Mucosa of stomach (tissue), 1 donor: ENCODE results near the gene KLHL36.

Experiments
- H3K27me3 ChIP-seq: one replicate; pipeline ENCODE4 v1.7.0; 2013; ENCODE audit warnings: mild to moderate bottlenecking, low read length; ENCODE audit not compliant: control insufficient read depth, insufficient read depth
- H3K36me3 ChIP-seq: one replicate; pipeline ENCODE4 v1.7.0; 2013; ENCODE audit warnings: low read length; ENCODE audit not compliant: control insufficient read depth, insufficient read depth
- H3K4me1 ChIP-seq: one replicate; pipeline ENCODE4 v1.7.0; 2013; ENCODE audit warnings: mild to moderate bottlenecking, low read length; ENCODE audit not compliant: control insufficient read depth, insufficient read depth
- H3K4me3 ChIP-seq: one replicate; pipeline ENCODE4 v1.7.0; 2013; ENCODE audit warnings: low read length
- H3K9ac ChIP-seq: one replicate; pipeline ENCODE4 v1.7.0; 2013; ENCODE audit warnings: mild to moderate bottlenecking, low read length, moderate library complexity
- H3K9me3 ChIP-seq: one replicate; pipeline ENCODE4 v1.7.0; 2013; ENCODE audit warnings: mild to moderate bottlenecking, low read length, moderate library complexity; ENCODE audit not compliant: control insufficient read depth
- donor health status: Pancreatic carcinoma.

Gene KLHL36

GRCh38 chr16:84667600-84668309, 19.4 kb downstream of the KLHL36 start:
- Histone ChIP-seq H3K36me3 (peaks cover 6% of the 10 kb centered on the region), H3K4me1 (no peaks in the 10 kb centered on the region), H3K4me3 (no peak overlapping the region)

GRCh38 chr16:84670063-84670462, 21.8 kb downstream of the KLHL36 start:
- no peaks in the 10 kb centered on the region for H3K27me3 ChIP-seq
- H3K36me3 ChIP-seq, result no peaks in the 10 kb centered on the region
- H3K9me3 ChIP-seq, result no peaks in the 10 kb centered on the region
- H3K9ac ChIP-seq, result no peak overlapping the region
- H3K4me3 ChIP-seq, result no peak overlapping the region
- no peaks in the 10 kb centered on the region for H3K4me1 ChIP-seq

More at GRCh38 chr16:84667600-84668309, 19.4 kb downstream of the KLHL36 start:
- H3K27me3 ChIP-seq, result no peaks in the 10 kb centered on the region
- no peak overlapping the region for H3K9ac ChIP-seq
- no peaks in the 10 kb centered on the region for H3K9me3 ChIP-seq

DNA sequence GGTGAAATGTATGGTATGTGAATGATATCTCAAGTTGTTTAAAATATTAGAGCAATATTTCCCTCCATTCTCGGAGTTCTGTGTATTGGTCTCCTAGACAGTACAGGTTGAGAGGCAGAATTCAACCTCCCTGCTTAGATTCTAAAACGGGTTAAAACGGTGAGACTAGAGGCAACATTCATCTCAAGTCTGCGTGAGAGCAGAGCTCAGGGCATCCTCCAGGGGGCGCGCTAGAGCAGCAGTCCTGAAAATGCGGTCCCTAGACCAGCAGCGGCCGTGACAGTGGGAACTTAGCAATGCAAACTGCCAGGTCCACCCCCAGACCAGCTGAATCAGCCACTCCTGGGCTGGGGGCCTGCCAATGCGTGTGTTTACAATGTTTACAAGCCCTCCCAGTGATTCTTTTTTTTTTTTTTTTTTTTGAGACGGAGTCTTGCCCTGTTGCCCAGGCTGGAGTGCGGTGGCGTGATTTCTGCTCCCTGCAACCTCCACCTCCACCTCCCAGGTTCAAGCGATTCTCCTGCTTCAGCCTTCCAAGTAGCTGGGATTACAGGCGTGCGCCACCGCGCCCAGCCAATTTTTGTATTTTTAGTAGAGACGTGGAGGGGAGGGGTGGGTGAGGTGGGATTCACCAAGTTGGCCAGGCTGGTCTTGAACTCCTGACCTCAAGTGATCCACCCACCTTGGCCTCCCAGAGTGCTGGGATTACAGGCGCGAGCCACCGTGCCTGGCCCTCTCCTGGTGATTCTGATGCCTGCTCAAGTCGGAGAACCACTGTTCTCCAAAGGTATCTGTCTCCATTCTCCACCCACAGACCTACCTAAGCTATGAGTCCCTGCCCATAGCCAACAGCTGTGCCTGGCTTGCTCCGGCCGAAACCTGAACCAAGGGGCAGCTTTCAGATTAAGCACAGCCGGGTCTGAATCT, 24.2 kb downstream of the KLHL36 start:
- H3K27me3 ChIP-seq, result peaks cover 5% of the 10 kb centered on the region
- no peaks in the 10 kb centered on the region for H3K9me3 ChIP-seq
- no peaks in the 10 kb centered on the region for H3K4me1 ChIP-seq
- H3K9ac ChIP-seq, result no peak overlapping the region
- H3K36me3 ChIP-seq, result no peaks in the 10 kb centered on the region
- no peak overlapping the region for H3K4me3 ChIP-seq

GRCh38 chr16:84673203-84673535, 24.9 kb downstream of the KLHL36 start:
- H3K9me3 ChIP-seq, result no peaks in the 10 kb centered on the region
- H3K4me1 ChIP-seq, result no peaks in the 10 kb centered on the region
- no peak overlapping the region for H3K9ac ChIP-seq
- H3K36me3 ChIP-seq, result no peaks in the 10 kb centered on the region
- H3K4me3 ChIP-seq, result no peak overlapping the region
- H3K27me3 ChIP-seq, result peaks cover 7% of the 10 kb centered on the region

GRCh38 chr16:84673561-84673960, 25.2 kb downstream of the KLHL36 start:
- Histone ChIP-seq H3K4me3 (no peak overlapping the region), H3K4me1 (no peaks in the 10 kb centered on the region), H3K36me3 (no peaks in the 10 kb centered on the region), H3K9ac (no peak overlapping the region), H3K27me3 (peaks cover 7% of the 10 kb centered on the region), H3K9me3 (no peaks in the 10 kb centered on the region)

GRCh38 chr16:84675423-84675822, 27.1 kb downstream of the KLHL36 start:
- Histone ChIP-seq H3K36me3 (no peaks in the 10 kb centered on the region), H3K9ac (no peak overlapping the region), H3K4me3 (no peak overlapping the region), H3K4me1 (no peaks in the 10 kb centered on the region), H3K9me3 (no peaks in the 10 kb centered on the region), H3K27me3 (peaks cover 7% of the 10 kb centered on the region)

- H3K4me3 ChIP-seq, result no peak overlapping the region
- H3K27me3 ChIP-seq, result peaks cover 7% of the 10 kb centered on the region
- no peak overlapping the region for H3K9ac ChIP-seq
- H3K36me3 ChIP-seq, result no peaks in the 10 kb centered on the region
- H3K4me1 ChIP-seq, result no peaks in the 10 kb centered on the region
- H3K9me3 ChIP-seq, result no peaks in the 10 kb centered on the region
Measured at GRCh38 chr16:84675884-84676283, 27.6 kb downstream of the KLHL36 start.

- Histone ChIP-seq H3K27me3 (peaks cover 7% of the 10 kb centered on the region), H3K4me3 (no peak overlapping the region), H3K9ac (no peak overlapping the region), H3K36me3 (no peaks in the 10 kb centered on the region), H3K9me3 (no peaks in the 10 kb centered on the region), H3K4me1 (no peaks in the 10 kb centered on the region)
Measured at GRCh38 chr16:84677017-84677803, 28.9 kb downstream of the KLHL36 start.

- Histone ChIP-seq H3K4me3 (no peak overlapping the region), H3K4me1 (no peaks in the 10 kb centered on the region), H3K36me3 (no peaks in the 10 kb centered on the region), H3K27me3 (peaks cover 7% of the 10 kb centered on the region), H3K9ac (no peak overlapping the region), H3K9me3 (no peaks in the 10 kb centered on the region)
Measured at GRCh38 chr16:84677849-84678248, 29.5 kb downstream of the KLHL36 start.

DNA sequence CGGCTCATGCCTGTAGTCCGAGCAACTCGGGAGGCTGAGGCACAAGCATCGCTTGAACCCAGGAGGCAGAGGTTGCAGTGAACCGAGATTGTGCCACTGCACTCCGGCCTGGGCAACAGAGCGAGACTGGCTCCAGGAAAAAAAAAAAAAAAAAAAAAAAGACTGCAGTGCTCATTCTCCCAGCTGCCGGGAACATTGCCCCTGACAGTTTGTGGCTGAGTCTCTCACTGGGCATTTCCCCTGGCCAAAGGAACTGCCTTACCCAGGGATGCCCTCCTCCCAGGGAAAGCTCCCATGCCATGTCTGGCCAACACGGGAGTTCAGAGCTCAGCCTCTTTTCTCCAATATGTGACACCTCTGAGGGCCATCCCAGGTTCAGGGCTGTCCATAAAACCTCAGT, 30.2 kb downstream of the KLHL36 start:
- Histone ChIP-seq H3K4me1 (no peaks in the 10 kb centered on the region), H3K9me3 (no peaks in the 10 kb centered on the region), H3K36me3 (no peaks in the 10 kb centered on the region), H3K27me3 (peaks cover 7% of the 10 kb centered on the region), H3K9ac (no peak overlapping the region), H3K4me3 (no peak overlapping the region)

DNA sequence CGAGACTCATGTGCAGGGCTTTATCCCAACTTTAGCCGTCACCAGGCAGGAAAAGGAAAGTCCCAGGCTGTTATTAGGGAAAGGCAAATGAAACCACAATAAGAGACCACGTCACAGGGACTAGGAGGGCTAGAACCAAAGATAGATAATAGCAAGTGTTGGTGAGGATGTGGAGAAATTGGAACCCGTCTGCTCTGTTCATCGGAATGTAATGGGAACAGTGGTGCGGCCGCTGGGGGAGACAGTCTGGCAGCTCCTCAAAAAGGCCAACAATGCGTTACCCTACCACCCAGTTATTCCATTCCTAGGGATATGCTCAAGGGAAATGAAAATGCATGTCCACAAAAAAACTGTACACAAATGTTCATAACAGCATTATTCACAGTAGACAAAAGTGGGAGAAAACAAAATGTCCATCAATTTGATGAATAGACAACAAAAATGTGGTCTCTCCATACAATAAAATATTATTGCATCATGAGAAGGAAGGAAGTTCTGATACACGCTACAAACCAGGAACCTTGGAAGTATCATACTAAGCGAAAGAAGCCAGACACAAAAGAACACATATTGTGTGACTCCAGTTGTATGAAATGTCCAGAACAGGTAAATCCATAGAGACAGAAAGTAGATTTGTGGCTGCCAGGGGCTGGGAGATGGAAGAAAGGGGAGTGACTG, 32.0 kb downstream of the KLHL36 start:
- Histone ChIP-seq H3K9me3 (no peaks in the 10 kb centered on the region), H3K4me1 (no peaks in the 10 kb centered on the region), H3K27me3 (peaks cover 7% of the 10 kb centered on the region), H3K4me3 (no peak overlapping the region), H3K9ac (no peak overlapping the region), H3K36me3 (no peaks in the 10 kb centered on the region)
